GM12878 (cell line): ENCODE measurements around the gene SPC24. TPM values are rescaled to one million over a fixed set of nuclear protein-coding genes. Genes with fewer than 3 reads are reported as not detected.

ENCODE experiments used
- ATAC-seq: fragments of 200-7000 bp; cut with Tn5 transposase; 3 replicates; pipeline ENCODE4 v1.9.1; 2020; ENCODE audit warnings: mild to moderate bottlenecking, moderate library complexity
- BruUV-seq: library from RNA; stranded (reverse); fragments of 400-500 nt; replicated peaks from 2 replicates; lab custom pipeline; 2021; lab: Mats Ljungman, UMichigan
- CTCF ChIA-PET: fragments of 300-600 bp; sonication (Branson Sonifier 250); formaldehyde crosslinking; extraction: SDS; loops from one replicate; lab custom pipeline; 2021; ENCODE audit warnings: inconsistent platforms; lab: Yijun Ruan, JAX
- POLR2A ChIA-PET: fragments of 350-600 bp; formaldehyde crosslinking; extraction: SDS; loops from one replicate; lab custom pipeline; 2021; ENCODE audit warnings: inconsistent platforms; lab: Charles Lee
- RAD21 ChIA-PET: fragments of 300-600 bp; sonication (Branson Sonifier 250); formaldehyde crosslinking; loops from one replicate; lab custom pipeline; 2023; ENCODE audit warnings: antibody characterized with exemption; ENCODE audit not compliant: unreplicated experiment; lab: Charles Lee
- SMC1A ChIA-PET: fragments of 300-600 bp; sonication (Branson Sonifier 250); formaldehyde crosslinking; loops from one replicate; lab custom pipeline; 2023; ENCODE audit not compliant: unreplicated experiment, uncharacterized antibody; lab: Charles Lee
- DNase-seq: peaks from one replicate; pipeline ENCODE4 v3.0.0-alpha.2; 2011; ENCODE audit warnings: low read depth, low spot score
- FAIRE-seq: peaks from 3 replicates; lab custom pipeline; 2011; peaks lifted over from hg19 to GRCh38; lab: Jason Lieb, UNC
- H2AFZ ChIP-seq: 2 replicates; pipeline ENCODE4 v1.6.0; 2011; ENCODE audit warnings: low read depth, low read length, control low read depth; ENCODE audit not compliant: control insufficient read depth
- H3K27ac ChIP-seq: 2 replicates; pipeline ENCODE4 v1.5.1; 2011; ENCODE audit warnings: control low read depth; ENCODE audit not compliant: control insufficient read depth, insufficient read depth
- H3K27me3 ChIP-seq, 2 experiments: replicated peaks in 1 of 2; 2 replicates each; pipeline versions ENCODE4 v1.6.0 to v1.6.1; 2011; ENCODE audit warnings: low read length in 1 of 2; ENCODE audit not compliant: control insufficient read depth in 2 of 2, insufficient read depth in 2 of 2
- H3K36me3 ChIP-seq, 2 experiments: 2 replicates each; pipeline ENCODE4 v1.5.1; 2011; ENCODE audit warnings: low read length in 1 of 2; ENCODE audit not compliant: control insufficient read depth in 2 of 2, insufficient read depth in 2 of 2
- H3K4me1 ChIP-seq: 2 replicates; pipeline ENCODE4 v1.6.1; 2011; ENCODE audit warnings: mild to moderate bottlenecking, low read length, moderate library complexity, mixed read lengths; ENCODE audit not compliant: control insufficient read depth, insufficient read depth
- H3K4me2 ChIP-seq: 2 replicates; pipeline ENCODE4 v1.6.0; 2011; ENCODE audit warnings: control low read depth; ENCODE audit not compliant: control insufficient read depth, insufficient read depth
- H3K4me3 ChIP-seq: fragments of 200-600 bp; sonication (generic); 2 replicates; pipeline ENCODE4 v1.5.1; 2016
- H3K79me2 ChIP-seq: 2 replicates; pipeline ENCODE4 v1.6.0; 2011; ENCODE audit warnings: low read length; ENCODE audit not compliant: control insufficient read depth, insufficient read depth
- H3K9ac ChIP-seq: 2 replicates; pipeline ENCODE4 v1.8.0; 2011; ENCODE audit warnings: low read length, control low read depth, mixed read lengths; ENCODE audit not compliant: control insufficient read depth, insufficient read depth
- H3K9me3 ChIP-seq: replicated peaks from 3 replicates; pipeline ENCODE4 v1.5.1; 2011; ENCODE audit warnings: mild to moderate bottlenecking, low read length; ENCODE audit not compliant: control insufficient read depth, insufficient read depth
- H4K20me1 ChIP-seq: 2 replicates; pipeline ENCODE4 v1.6.0; 2011; ENCODE audit not compliant: control insufficient read depth, insufficient read depth
- ATF3 ChIP-seq: IDR thresholded peaks from 2 replicates; pipeline ENCODE4 v1.6.1; 2011; ENCODE audit warnings: low read depth, mild to moderate bottlenecking, low read length, moderate library complexity, borderline replicate concordance; ENCODE audit errors: extremely low read depth
- CBFB ChIP-seq: IDR thresholded peaks from 2 replicates; pipeline ENCODE4 v1.6.1; 2016; ENCODE audit warnings: antibody characterized with exemption, low read depth
- CREM ChIP-seq: IDR thresholded peaks from 2 replicates; pipeline ENCODE4 v1.6.1; 2014; ENCODE audit warnings: antibody characterized with exemption, low read depth
- HSF1 ChIP-seq: fragments of 150-350 bp; IDR thresholded peaks from 2 replicates; pipeline ENCODE4 v1.6.1; 2014; ENCODE audit warnings: mild to moderate bottlenecking, low read depth, low read length
- RUNX3 ChIP-seq: IDR thresholded peaks from 2 replicates; pipeline ENCODE4 v1.6.1; 2012; ENCODE audit warnings: low read length, inconsistent platforms
- SKIL ChIP-seq: fragments of 450-650 bp; IDR thresholded peaks from 2 replicates; pipeline ENCODE4 v1.6.1; 2017; ENCODE audit warnings: mild to moderate bottlenecking, low read depth, inconsistent platforms; ENCODE audit not compliant: poor library complexity, severe bottlenecking
- SMC3 ChIP-seq: IDR thresholded peaks from 2 replicates; pipeline ENCODE4 v1.6.1; 2011; ENCODE audit warnings: low read length, improper control_type of control experiment, borderline replicate concordance
- USF1 ChIP-seq: IDR thresholded peaks from 2 replicates; pipeline ENCODE4 v1.6.1; 2011; ENCODE audit warnings: borderline replicate concordance, low read depth, mild to moderate bottlenecking, moderate library complexity, mixed read lengths, low read length; ENCODE audit not compliant: insufficient read depth; ENCODE audit errors: extremely low read length
- ZBTB40 ChIP-seq: fragments of 450-650 bp; IDR thresholded peaks from 2 replicates; pipeline ENCODE4 v1.6.1; 2016; ENCODE audit warnings: mild to moderate bottlenecking, moderate library complexity, borderline replicate concordance
- ZNF217 ChIP-seq: fragments of 450-650 bp; IDR thresholded peaks from 2 replicates; pipeline ENCODE4 v1.6.1; 2017; ENCODE audit warnings: antibody characterized with exemption, mild to moderate bottlenecking
- ZNF274 ChIP-seq: IDR thresholded peaks from one replicate; pipeline ENCODE4 v1.8.0; 2011; ENCODE audit not compliant: insufficient read length, insufficient read depth
- WGBS: methylation state at CpG from one replicate; pipeline ENCODE4 v1.1.6; 2016; ENCODE audit warnings: low lambda C conversion rate; ENCODE audit not compliant: insufficient replicate concordance, insufficient coverage; ENCODE audit errors: missing lambda C conversion rate; 5-methylcytosine and 5-hydroxymethylcytosine counted together
- in situ Hi-C: fragments of 300-500 bp; cut with MboI; formaldehyde crosslinking; loops from 9 replicates; pipeline ENCODE4 v1.14.3; 2018; ENCODE audit warnings: mixed read lengths
- intact Hi-C: fragments of 100-400 bp; cut with micrococcal nuclease; formaldehyde crosslinking; loops from one replicate; pipeline ENCODE4 v1.14.2; 2022; ENCODE audit not compliant: unreplicated experiment
- polyA plus RNA-seq, 11 experiments: library from polyadenylated mRNA; depleted of rRNA in 4 of 11; unstranded in 6 of 11; stranded (reverse) in 5 of 11; fragments of >200 nt; fragmentation: Nextera tagmentation in 4 of 11; fragmentation: Illumina TruSeq in 1 of 11; extraction: Ambion mirVana in 4 of 11; extraction: Trizol in 1 of 11; gene quantifications; 1 replicate in 1 of 11; 2 replicates in 10 of 11; pipeline versions ENCODE4 v1.2.1 to v1.2.3, GENCODE V29; 2011 to 2016; ENCODE audit warnings: inconsistent platforms in 2 of 11, missing spikeins in 2 of 11, low read depth in 1 of 11
- total RNA-seq, 4 experiments: library from RNA; depleted of rRNA in 3 of 4; stranded (reverse); fragments of >200 nt in 3 of 4; fragmentation: Illumina TruSeq in 1 of 4; extraction: Trizol in 1 of 4; gene quantifications; 2 replicates each; pipeline versions ENCODE4 v1.2.1 to v1.2.3, GENCODE V29; 2013 to 2021

SPC24 gene
- total and polyA plus RNA-seq, 10 of the 15 experiments (the other 5 are each of a cell fraction or from before 2014, with no cell fraction given): 9.4 to 72.6 (median 40.7) TPM

- TF ChIP-seq ATF3: no peak
- TF ChIP-seq CREM: no peak
- TF ChIP-seq SMC3: no peak
- TF ChIP-seq CBFB: no peak
- TF ChIP-seq HSF1: no peak
- TF ChIP-seq USF1: no peak
- no peak for TF ChIP-seq ZBTB40
- TF ChIP-seq SKIL: no peak
- no peak for TF ChIP-seq ZNF274
- TF ChIP-seq ZNF217: no peak
- no peak for TF ChIP-seq RUNX3
- in situ Hi-C loops (loop anchor here (5.0 kb wide), 1 partner anchor 164 kb away; no protein-coding TSS in a partner anchor), intact Hi-C loops (loop anchor here (5.0 kb wide), 2 partner anchors 164 to 264 kb away; no protein-coding TSS in a partner anchor)
- no TSS peak for BruUV-seq
- ChIA-PET CTCF (interaction anchor here (0.9 to 1.0 kb wide), 3 partner anchors 46 to 166 kb away, joined by 3 to 4 read pairs (median 3); partner anchors contain the start of gene SPC24), RAD21 (interaction anchor here (1.0 kb wide), 1 partner anchor 64 kb away, joined by 3 read pairs; no protein-coding TSS in a partner anchor), SMC1A (no interaction called here), POLR2A (no interaction called here)
- DNase-seq (no peak), FAIRE-seq (no peak), ATAC-seq (no peak)
- Histone ChIP-seq H3K9me3 (no peaks in the 10 kb centered on the region), H3K27ac (no peak overlapping the region), H3K27me3 (no peaks in the 10 kb centered on the region), H3K4me2 (no peak overlapping the region), H3K36me3 (no peaks in the 10 kb centered on the region), H4K20me1 (no peaks in the 10 kb centered on the region), H3K4me3 (no peak overlapping the region), H3K79me2 (no peaks in the 10 kb centered on the region), H3K4me1 (peaks cover 11% of the 10 kb centered on the region), H2AFZ (no peak overlapping the region), H3K9ac (no peak overlapping the region)
- 78% methylated on average over 22 of the region's 24 CpGs for WGBS
Measured at GRCh38 chr19:11201791-11202190, 46.2 kb upstream of the SPC24 start.
